A549 (cell line): ENCODE data around the gene GOLPH3. TPM values are rescaled to one million over a fixed set of nuclear protein-coding genes. Genes with fewer than 3 reads are reported as not detected.

ENCODE experiments used
- ATAC-seq, 2 experiments: fragments of 200-7000 bp in 1 of 2; fragments of >200 bp in 1 of 2; cut with Nextera tagmentation in 1 of 2; cut with Tn5 transposase in 1 of 2; 3 replicates each; pipeline versions ENCODE4 v1.8.0 to v1.9.1; 2018 to 2020; ENCODE audit warnings: mild to moderate bottlenecking in 1 of 2, moderate library complexity in 1 of 2
- CTCF ChIA-PET: fragments of 300-600 bp; sonication (Branson Sonifier 250); formaldehyde crosslinking; extraction: SDS; loops from one replicate; lab custom pipeline; 2021; ENCODE audit warnings: antibody characterized with exemption, inconsistent platforms; lab: Yijun Ruan, JAX
- POLR2A ChIA-PET: fragments of 350-600 bp; formaldehyde crosslinking; extraction: SDS; loops from one replicate; lab custom pipeline; 2021; ENCODE audit warnings: antibody characterized with exemption, inconsistent platforms; lab: Yijun Ruan, JAX
- DNase-seq, 2 experiments: peaks; one replicate each; pipeline versions ENCODE4 v3.0.0 to v3.0.0-alpha.2; 2011 to 2016; ENCODE audit warnings: low read depth in 1 of 2, low spot score in 1 of 2
- FAIRE-seq: peaks from 2 replicates; lab custom pipeline; 2011; peaks lifted over from hg19 to GRCh38; lab: Jason Lieb, UNC
- H3K27ac ChIP-seq, 2 experiments: fragments of >200 bp; sonication (Bioruptor Twin); formaldehyde crosslinking; 3 replicates each; pipeline ENCODE4 v1.5.1; 2016 to 2017
- H3K4me1 ChIP-seq: fragments of >200 bp; sonication (Bioruptor Twin); formaldehyde crosslinking; 3 replicates; pipeline ENCODE4 v1.6.1; 2016
- H3K4me2 ChIP-seq: fragments of >200 bp; sonication (Bioruptor Twin); formaldehyde crosslinking; 3 replicates; pipeline ENCODE4 v1.6.1; 2016
- H3K4me3 ChIP-seq: fragments of >200 bp; sonication (Bioruptor Twin); formaldehyde crosslinking; 3 replicates; pipeline ENCODE4 v1.5.1; 2016
- H3K9me3 ChIP-seq: fragments of >200 bp; sonication (Bioruptor Twin); formaldehyde crosslinking; 3 replicates; pipeline ENCODE4 v1.6.1; 2016
- ATOH8 ChIP-seq: fragments of 250-450 bp; sonication (Bioruptor Pico); IDR thresholded peaks from 2 replicates; pipeline ENCODE4 v1.5.0; 2020; ENCODE audit warnings: low read depth, mild to moderate bottlenecking, moderate library complexity
- CTCF ChIP-seq: fragments of >200 bp; sonication (Bioruptor Twin); formaldehyde crosslinking; IDR thresholded peaks from 3 replicates; pipeline ENCODE4 v1.5.1; 2016
- KDM1A ChIP-seq: fragments of 200-600 bp; sonication (generic); IDR thresholded peaks from 2 replicates; pipeline ENCODE4 v1.6.1; 2016; ENCODE audit warnings: low read depth, mild to moderate bottlenecking
- NR3C1 ChIP-seq: fragments of >200 bp; sonication (Bioruptor Twin); formaldehyde crosslinking; IDR thresholded peaks from 3 replicates; pipeline ENCODE4 v1.6.1; 2017
- RAD21 ChIP-seq, 2 experiments: fragments of >200 bp in 1 of 2; sonication (Bioruptor Twin) in 1 of 2; formaldehyde crosslinking in 1 of 2; IDR thresholded peaks in 1 of 2; conservative IDR thresholded peaks in 1 of 2; 2 replicates in 1 of 2; 3 replicates in 1 of 2; pipeline ENCODE4 v1.6.1; 2012 to 2018; ENCODE audit warnings: inconsistent platforms in 1 of 2
- RCOR1 ChIP-seq: fragments of 150-350 bp; IDR thresholded peaks from 2 replicates; pipeline ENCODE4 v1.6.1; 2014; ENCODE audit warnings: antibody characterized with exemption, low read length, low read depth
- SMC3 ChIP-seq: fragments of >200 bp; sonication (Bioruptor Twin); formaldehyde crosslinking; IDR thresholded peaks from 3 replicates; pipeline ENCODE4 v1.6.1; 2018; ENCODE audit warnings: inconsistent platforms
- SREBF2 ChIP-seq: fragments of 450-650 bp; IDR thresholded peaks from 2 replicates; pipeline ENCODE4 v1.6.1; 2014; ENCODE audit warnings: mild to moderate bottlenecking, moderate library complexity
- WGBS: methylation state at CpG from one replicate; pipeline ENCODE4 v1.1.6; 2017; ENCODE audit errors: missing lambda C conversion rate; 5-methylcytosine and 5-hydroxymethylcytosine counted together
- polyA plus RNA-seq, 4 experiments: library from polyadenylated mRNA; depleted of rRNA in 3 of 4; stranded (reverse); fragments of >200 nt; fragmentation: RNase III in 1 of 4; extraction: RNeasy Plus Mini Kit Qiagen cat#74134 plus additional on column Dnase treatment in 1 of 4; gene quantifications; 2 replicates in 3 of 4; 3 replicates in 1 of 4; pipeline ENCODE4 v1.2.3, GENCODE V29; 2011 to 2017
- small RNA-seq, 6 experiments: library from RNA; depleted of rRNA; stranded (forward); fragments of <200 nt; gene quantifications; one replicate each; pipeline ENCODE3, GENCODE V24; 2012

GOLPH3 gene
- polyA plus RNA-seq, 2 of the 4 experiments (the other 2 are of a cell fraction): 57.8 to 78.7 TPM

GRCh38 chr5:32076699-32077695, 97.1 kb downstream of the GOLPH3 start:
- H3K9me3 ChIP-seq: no peaks in the 10 kb centered on the region
- DNase-seq (peak; percentile 31 to 62), FAIRE-seq (peak; percentile 49)
- no peaks in the 10 kb centered on the region; the same call in 2 of the 3 replicates for H3K4me1 ChIP-seq
- WGBS: 26% methylated on average over 4 of the region's 4 CpGs
- ChIA-PET POLR2A (no interaction called here), CTCF (interaction anchor here (0.6 to 14.1 kb wide), 72 partner anchors 8 to 513 kb away, joined by 3 to 241 read pairs (median 4); no protein-coding TSS in a partner anchor)
- H3K27ac ChIP-seq: peak overlapping the region in 1 of 2 experiments; percentile 21; a peak in 1 of 6 replicates
- H3K4me3 ChIP-seq: no peak overlapping the region
- TF ChIP-seq KDM1A (no peak), SREBF2 (no peak), ATOH8 (CRISPR knock-in tag) (no peak), NR3C1 (no peak), CTCF (peak; percentile 95), SMC3 (peak; percentile 95), RAD21 (conservative IDR thresholded peaks at IDR 0.05 in 1 of 2, IDR thresholded peaks at IDR 0.05 in 1 of 2) (peak; percentile 96 to 98), RCOR1 (no peak)
- TF ChIP-seq, all 56 proteins: peak for 3
- H3K4me2 ChIP-seq: no peak overlapping the region
- ATAC-seq: peak in 1 of 2 experiments; percentile 76; a peak in 4 of 6 replicates

Small RNA genes within 50 kb of the gene (small RNA-seq; reads per million reads assigned to genes)
- gene RF00019: 0 reads per million in 6 experiments

Other genes with a start within 250 kb of the GOLPH3 start
- gene MTMR12, start 138.6 kb upstream of the GOLPH3 start, polyA plus RNA-seq (2011; rRNA removed): 26.5 and 29.8 TPM in 2 replicates
- 13.8 to 14.3 TPM (median 14.1 TPM) in 3 replicates for gene MTMR12, start 138.6 kb upstream of the GOLPH3 start, polyA plus RNA-seq (2017; fragmentation: RNase III; extraction: RNeasy Plus Mini Kit Qiagen cat#74134 plus additional on column Dnase treatment)